HepG2 (cell line): ENCODE results near the gene TGM1. TPM values are rescaled to one million over a fixed set of nuclear protein-coding genes. Genes with fewer than 3 reads are reported as not detected.

Experiments used
- ATM ChIP-seq: fragments of 450-650 bp; IDR thresholded peaks from 2 replicates; pipeline ENCODE4 v1.7.1; 2017; ENCODE audit warnings: mild to moderate bottlenecking, borderline replicate concordance
- BCL6 ChIP-seq: IDR thresholded peaks from 2 replicates; pipeline ENCODE4 v1.6.1; 2016; ENCODE audit warnings: missing genetic modification reagents, missing compliant biosample characterization
- CEBPG ChIP-seq: IDR thresholded peaks from 2 replicates; pipeline ENCODE4 v1.6.1; 2016
- ESRRA ChIP-seq: sonication (generic); formaldehyde crosslinking; IDR thresholded peaks from 2 replicates; pipeline ENCODE4 v1.5.1; 2020; ENCODE audit warnings: mild to moderate bottlenecking, low read depth, missing genetic modification reagents
- FOXP1 ChIP-seq, 2 experiments: fragments of 450-650 bp in 1 of 2; IDR thresholded peaks; 2 replicates each; pipeline ENCODE4 v1.6.1; 2017 to 2018; ENCODE audit warnings: antibody characterized with exemption in 1 of 2
- HHEX ChIP-seq: IDR thresholded peaks from 2 replicates; pipeline ENCODE4 v1.6.1; 2016; ENCODE audit warnings: control low read depth
- HNRNPL ChIP-seq: fragments of 200-400 bp; formaldehyde crosslinking; IDR thresholded peaks from 2 replicates; pipeline ENCODE4 v1.6.1; 2017; ENCODE audit warnings: mild to moderate bottlenecking, low read depth, low read length
- HNRNPLL ChIP-seq: fragments of 200-400 bp; formaldehyde crosslinking; IDR thresholded peaks from 2 replicates; pipeline ENCODE4 v1.6.1; 2017; ENCODE audit warnings: mild to moderate bottlenecking, low read depth, low read length; ENCODE audit not compliant: poor library complexity, severe bottlenecking
- NFE2 ChIP-seq: sonication (generic); formaldehyde crosslinking; IDR thresholded peaks from 2 replicates; pipeline ENCODE4 v1.4.0; 2020; ENCODE audit warnings: missing genetic modification reagents
- PITX1 ChIP-seq: sonication (generic); formaldehyde crosslinking; IDR thresholded peaks from 2 replicates; pipeline ENCODE4 v1.5.1; 2020; ENCODE audit warnings: mild to moderate bottlenecking, missing genetic modification reagents
- U2AF2 ChIP-seq: fragments of 200-400 bp; formaldehyde crosslinking; IDR thresholded peaks from 2 replicates; pipeline ENCODE4 v1.6.1; 2017; ENCODE audit warnings: low read depth, mild to moderate bottlenecking, low read length
- WIZ ChIP-seq: sonication (generic); formaldehyde crosslinking; IDR thresholded peaks from 2 replicates; pipeline ENCODE4 v1.5.1; 2020; ENCODE audit warnings: mild to moderate bottlenecking, missing genetic modification reagents
- ZBTB46 ChIP-seq: sonication (generic); formaldehyde crosslinking; IDR thresholded peaks from 2 replicates; pipeline ENCODE4 v1.4.0; 2020; ENCODE audit warnings: mild to moderate bottlenecking, missing genetic modification reagents, borderline replicate concordance
- ZBTB7A ChIP-seq: sonication (generic); formaldehyde crosslinking; IDR thresholded peaks from 2 replicates; pipeline ENCODE4 v1.8.0; 2022; ENCODE audit warnings: mild to moderate bottlenecking, missing genetic modification reagents
- ZFP82 ChIP-seq: sonication (generic); formaldehyde crosslinking; IDR thresholded peaks from 2 replicates; pipeline ENCODE4 v1.5.1; 2020; ENCODE audit warnings: mild to moderate bottlenecking, missing genetic modification reagents, borderline replicate concordance
- ZKSCAN1 ChIP-seq: fragments of 150-350 bp; IDR thresholded peaks from 2 replicates; pipeline ENCODE4 v1.6.1; 2014; ENCODE audit warnings: low read length
- ZNF205 ChIP-seq: IDR thresholded peaks from 2 replicates; pipeline ENCODE4 v1.6.1; 2018; ENCODE audit warnings: missing biosample characterization, missing genetic modification reagents
- ZNF230 ChIP-seq: sonication (generic); formaldehyde crosslinking; IDR thresholded peaks from 2 replicates; pipeline ENCODE4 v1.4.0; 2020; ENCODE audit warnings: mild to moderate bottlenecking, missing genetic modification reagents
- ZNF264 ChIP-seq: sonication (generic); formaldehyde crosslinking; IDR thresholded peaks from 2 replicates; pipeline ENCODE4 v1.4.0; 2020; ENCODE audit warnings: missing genetic modification reagents
- ZNF558 ChIP-seq: sonication (generic); formaldehyde crosslinking; IDR thresholded peaks from 2 replicates; pipeline ENCODE4 v1.9.0; 2022; ENCODE audit warnings: mild to moderate bottlenecking, missing genetic modification reagents, borderline replicate concordance
- ZNF660 ChIP-seq: sonication (generic); formaldehyde crosslinking; IDR thresholded peaks from 2 replicates; pipeline ENCODE4 v1.5.1; 2020; ENCODE audit warnings: mild to moderate bottlenecking, low read depth, missing genetic modification reagents, borderline replicate concordance
- ZNF678 ChIP-seq: sonication (generic); formaldehyde crosslinking; IDR thresholded peaks from 2 replicates; pipeline ENCODE4 v1.4.0; 2020; ENCODE audit warnings: mild to moderate bottlenecking, missing genetic modification reagents
- ZNF710 ChIP-seq: sonication (generic); formaldehyde crosslinking; IDR thresholded peaks from 2 replicates; pipeline ENCODE4 v1.5.0; 2020; ENCODE audit warnings: mild to moderate bottlenecking, missing genetic modification reagents, borderline replicate concordance
- ZNF724P ChIP-seq: sonication (generic); formaldehyde crosslinking; IDR thresholded peaks from 2 replicates; pipeline ENCODE4 v1.8.0; 2022; ENCODE audit warnings: missing genetic modification reagents, borderline replicate concordance
- ZNF83 ChIP-seq: sonication (generic); formaldehyde crosslinking; IDR thresholded peaks from 2 replicates; pipeline ENCODE4 v1.4.0; 2020; ENCODE audit warnings: missing genetic modification reagents, mild to moderate bottlenecking, borderline replicate concordance
- polyA plus RNA-seq, 8 experiments: library from polyadenylated mRNA; depleted of rRNA in 3 of 8; stranded (reverse) in 7 of 8; unstranded in 1 of 8; fragments of >200 nt; fragmentation: Illumina TruSeq in 4 of 8; extraction: Trizol in 4 of 8; gene quantifications; 2 replicates each; pipeline versions ENCODE4 v1.2.1 to v1.2.3, GENCODE V29; 2011 to 2016; ENCODE audit warnings: low read depth in 4 of 8, missing spikeins in 1 of 8, mixed read lengths in 1 of 8; ENCODE audit not compliant: insufficient read depth in 1 of 8
- total RNA-seq, 5 experiments: library from RNA; depleted of rRNA; stranded (reverse); fragments of >200 nt; fragmentation: Illumina TruSeq; extraction: Trizol; gene quantifications; 2 replicates each; pipeline ENCODE4 v1.2.3, GENCODE V29; 2016; ENCODE audit warnings: low read depth in 1 of 5

The TGM1 gene
- total and polyA plus RNA-seq, 2 of the 13 experiments (the other 11 are each of a cell fraction or from before 2014, with no cell fraction given): 3.2 to 10.6 TPM

- 0 out of 2 replicates have a peak, but pooled peaks have one; percentile 22 for TF ChIP-seq BCL6 (CRISPR knock-in tag)
- TF ChIP-seq ZNF205 (CRISPR knock-in tag): peak; percentile 85
- TF ChIP-seq ZNF230 (CRISPR knock-in tag): peak; percentile 87; the same call in 1 of the 2 replicates
- peak; percentile 32; the same call in 1 of the 2 replicates for TF ChIP-seq HHEX (CRISPR knock-in tag)
- no peak for TF ChIP-seq NFE2 (CRISPR knock-in tag)
- no peak; the same call in 1 of the 2 replicates for TF ChIP-seq ZNF660 (CRISPR knock-in tag)
- TF ChIP-seq ZNF678: no peak
- TF ChIP-seq ZNF558: peak; percentile 61; the same call in 1 of the 2 replicates
- TF ChIP-seq ZBTB7A (CRISPR knock-in tag): no peak
- no peak; the same call in 1 of the 2 replicates for TF ChIP-seq ESRRA (CRISPR knock-in tag)
- TF ChIP-seq U2AF2: no peak
- no peak; the same call in 1 of the 2 replicates for TF ChIP-seq CEBPG (CRISPR knock-in tag)
- TF ChIP-seq HNRNPLL: peak; percentile 51
- TF ChIP-seq ZNF724P (CRISPR knock-in tag): peak; percentile 81; the same call in 1 of the 2 replicates
- peak; percentile 90 for TF ChIP-seq ZNF264 (CRISPR knock-in tag)
- no peak for TF ChIP-seq FOXP1 (IDR thresholded peaks at IDR 0.05)
- TF ChIP-seq FOXP1 (CRISPR knock-in tag; IDR thresholded peaks at IDR 0.05): peak; percentile 44; the same call in 1 of the 2 replicates
- peak; percentile 90 for TF ChIP-seq ZNF710
- 0 out of 2 replicates have a peak, but pooled peaks have one; percentile 82 for TF ChIP-seq ZFP82 (CRISPR knock-in tag)
- no peak for TF ChIP-seq ZNF83 (CRISPR knock-in tag)
- no peak for TF ChIP-seq ZKSCAN1
- 0 out of 2 replicates have a peak, but pooled peaks have one; percentile 71 for TF ChIP-seq ZBTB46 (CRISPR knock-in tag)
- TF ChIP-seq WIZ (CRISPR knock-in tag): peak; percentile 95
- TF ChIP-seq ATM: no peak
- 0 out of 2 replicates have a peak, but pooled peaks have one; percentile 15 for TF ChIP-seq HNRNPL
- TF ChIP-seq PITX1: peak; percentile 86
Measured at GRCh38 chr14:24232645-24233537, 30.1 kb downstream of the TGM1 start, which contains the start of gene GMPR2 (continued).
